ENCODE measurements around the gene ABCB11. TPM values are rescaled to one million over a fixed set of nuclear protein-coding genes. Genes with fewer than 3 reads are reported as not detected.

Gene ABCB11
- total and polyA plus RNA-seq, 9 of the 15 experiments (the other 6 are each of a cell fraction or from before 2014, with no cell fraction given) = 0.04 to 0.51 (median 0.10) TPM; not detected in 1

DNA sequence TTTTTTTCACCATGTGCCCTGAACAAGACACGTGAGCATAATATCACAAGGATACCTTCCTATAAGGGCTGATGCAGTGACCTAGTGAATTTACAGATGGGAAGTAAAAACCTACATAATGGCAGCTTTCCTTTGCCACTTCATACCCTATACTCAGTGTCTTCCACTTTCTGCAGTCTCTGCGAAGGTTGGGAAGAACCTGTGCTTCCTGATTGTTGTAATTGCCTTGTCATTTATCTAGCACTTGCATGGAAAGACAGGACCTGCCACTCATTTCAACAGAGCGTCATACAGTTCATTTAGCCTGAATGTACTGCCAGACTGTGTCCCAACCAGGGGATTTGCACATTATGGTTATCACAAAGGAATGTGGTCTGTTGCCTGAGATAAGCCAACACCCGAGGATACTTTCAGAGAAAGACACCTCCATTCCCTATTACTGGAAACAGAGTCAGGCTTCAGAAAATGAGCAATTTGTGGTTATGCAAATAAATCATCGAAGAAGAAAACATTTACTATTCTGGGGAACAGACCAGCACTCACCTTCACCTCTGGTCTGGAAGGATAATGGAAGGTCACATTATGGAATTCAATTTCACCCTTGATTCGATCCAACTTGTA, 55.0 kb downstream of the ABCB11 start (continued):
- TF ChIP-seq HSF4 (CRISPR knock-in tag; IDR thresholded peaks at IDR 0.05; ENCODE audit: borderline replicate concordance) (no peak), NRF1 (conservative IDR thresholded peaks at IDR 0.05 in 1 of 2, IDR thresholded peaks at IDR 0.05 in 1 of 2) (peak; percentile 24 to 36; a peak in 3 of 4 replicates), ASH1L (IDR thresholded peaks at IDR 0.05; ENCODE audit: borderline replicate concordance, low read depth, partially characterized antibody) (no peak), GATAD2A (IDR thresholded peaks at IDR 0.05) (peak; percentile 89), ZNF224 (CRISPR knock-in tag; IDR thresholded peaks at IDR 0.05) (peak; percentile 69; the same call in 1 of the 2 replicates), NR4A1 (CRISPR knock-in tag; IDR thresholded peaks at IDR 0.05) (no peak), NR4A1 (tag; IDR thresholded peaks at IDR 0.05) (peak; percentile 80), MTA1 (IDR thresholded peaks at IDR 0.05; ENCODE audit: borderline replicate concordance) (peak; percentile 95), RAD51 (IDR thresholded peaks at IDR 0.05; ENCODE audit: borderline replicate concordance, low read depth) (peak; percentile 62; the same call in 1 of the 2 replicates), NR2F6 (CRISPR knock-in tag; IDR thresholded peaks at IDR 0.05) (no peak), ZNF589 (CRISPR knock-in tag; IDR thresholded peaks at IDR 0.05; ENCODE audit: low read depth) (peak; percentile 77), STAG1 (CRISPR knock-in tag; IDR thresholded peaks at IDR 0.05; ENCODE audit: borderline replicate concordance) (no peak), RBFOX2 (IDR thresholded peaks at IDR 0.05; ENCODE audit: low read depth, low read length) (no peak), ZNF311 (CRISPR knock-in tag; IDR thresholded peaks at IDR 0.05) (peak; percentile 78; the same call in 1 of the 2 replicates), CBX5 (IDR thresholded peaks at IDR 0.05; ENCODE audit: borderline replicate concordance, low read depth) (peak; percentile 79; the same call in 1 of the 2 replicates), FOXP1 (CRISPR knock-in tag; IDR thresholded peaks at IDR 0.05) (peak; percentile 93; the same call in 1 of the 2 replicates), ZKSCAN3 (CRISPR knock-in tag; IDR thresholded peaks at IDR 0.05) (no peak), ZBED1 (IDR thresholded peaks at IDR 0.05) (peak; percentile 82; the same call in 1 of the 2 replicates), RBM17 (IDR thresholded peaks at IDR 0.05; ENCODE audit: borderline replicate concordance, low read depth, low read length) (no peak), MAZ (CRISPR knock-in tag; conservative IDR thresholded peaks at IDR 0.05 in 1 of 2, IDR thresholded peaks at IDR 0.05 in 1 of 2) (peak; percentile 65 to 70), HDAC3 (IDR thresholded peaks at IDR 0.05; ENCODE audit: borderline replicate concordance, partially characterized antibody) (peak; percentile 97)
- TF ChIP-seq, protein P1, sequence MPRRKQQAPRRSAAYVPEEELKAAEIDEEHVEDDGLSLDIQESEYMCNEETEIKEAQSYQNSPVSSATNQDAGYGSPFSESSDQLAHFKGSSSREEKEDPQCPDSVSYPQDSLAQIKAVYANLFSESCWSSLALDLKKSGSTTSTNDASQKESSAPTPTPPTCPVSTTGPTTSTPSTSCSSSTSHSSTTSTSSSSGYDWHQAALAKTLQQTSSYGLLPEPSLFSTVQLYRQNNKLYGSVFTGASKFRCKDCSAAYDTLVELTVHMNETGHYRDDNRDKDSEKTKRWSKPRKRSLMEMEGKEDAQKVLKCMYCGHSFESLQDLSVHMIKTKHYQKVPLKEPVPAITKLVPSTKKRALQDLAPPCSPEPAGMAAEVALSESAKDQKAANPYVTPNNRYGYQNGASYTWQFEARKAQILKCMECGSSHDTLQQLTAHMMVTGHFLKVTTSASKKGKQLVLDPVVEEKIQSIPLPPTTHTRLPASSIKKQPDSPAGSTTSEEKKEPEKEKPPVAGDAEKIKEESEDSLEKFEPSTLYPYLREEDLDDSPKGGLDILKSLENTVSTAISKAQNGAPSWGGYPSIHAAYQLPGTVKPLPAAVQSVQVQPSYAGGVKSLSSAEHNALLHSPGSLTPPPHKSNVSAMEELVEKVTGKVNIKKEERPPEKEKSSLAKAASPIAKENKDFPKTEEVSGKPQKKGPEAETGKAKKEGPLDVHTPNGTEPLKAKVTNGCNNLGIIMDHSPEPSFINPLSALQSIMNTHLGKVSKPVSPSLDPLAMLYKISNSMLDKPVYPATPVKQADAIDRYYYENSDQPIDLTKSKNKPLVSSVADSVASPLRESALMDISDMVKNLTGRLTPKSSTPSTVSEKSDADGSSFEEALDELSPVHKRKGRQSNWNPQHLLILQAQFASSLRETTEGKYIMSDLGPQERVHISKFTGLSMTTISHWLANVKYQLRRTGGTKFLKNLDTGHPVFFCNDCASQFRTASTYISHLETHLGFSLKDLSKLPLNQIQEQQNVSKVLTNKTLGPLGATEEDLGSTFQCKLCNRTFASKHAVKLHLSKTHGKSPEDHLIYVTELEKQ (CRISPR knock-in tag; IDR thresholded peaks at IDR 0.05) = 0 out of 2 replicates have a peak, but pooled peaks have one; percentile 9
- TF ChIP-seq, protein P2, sequence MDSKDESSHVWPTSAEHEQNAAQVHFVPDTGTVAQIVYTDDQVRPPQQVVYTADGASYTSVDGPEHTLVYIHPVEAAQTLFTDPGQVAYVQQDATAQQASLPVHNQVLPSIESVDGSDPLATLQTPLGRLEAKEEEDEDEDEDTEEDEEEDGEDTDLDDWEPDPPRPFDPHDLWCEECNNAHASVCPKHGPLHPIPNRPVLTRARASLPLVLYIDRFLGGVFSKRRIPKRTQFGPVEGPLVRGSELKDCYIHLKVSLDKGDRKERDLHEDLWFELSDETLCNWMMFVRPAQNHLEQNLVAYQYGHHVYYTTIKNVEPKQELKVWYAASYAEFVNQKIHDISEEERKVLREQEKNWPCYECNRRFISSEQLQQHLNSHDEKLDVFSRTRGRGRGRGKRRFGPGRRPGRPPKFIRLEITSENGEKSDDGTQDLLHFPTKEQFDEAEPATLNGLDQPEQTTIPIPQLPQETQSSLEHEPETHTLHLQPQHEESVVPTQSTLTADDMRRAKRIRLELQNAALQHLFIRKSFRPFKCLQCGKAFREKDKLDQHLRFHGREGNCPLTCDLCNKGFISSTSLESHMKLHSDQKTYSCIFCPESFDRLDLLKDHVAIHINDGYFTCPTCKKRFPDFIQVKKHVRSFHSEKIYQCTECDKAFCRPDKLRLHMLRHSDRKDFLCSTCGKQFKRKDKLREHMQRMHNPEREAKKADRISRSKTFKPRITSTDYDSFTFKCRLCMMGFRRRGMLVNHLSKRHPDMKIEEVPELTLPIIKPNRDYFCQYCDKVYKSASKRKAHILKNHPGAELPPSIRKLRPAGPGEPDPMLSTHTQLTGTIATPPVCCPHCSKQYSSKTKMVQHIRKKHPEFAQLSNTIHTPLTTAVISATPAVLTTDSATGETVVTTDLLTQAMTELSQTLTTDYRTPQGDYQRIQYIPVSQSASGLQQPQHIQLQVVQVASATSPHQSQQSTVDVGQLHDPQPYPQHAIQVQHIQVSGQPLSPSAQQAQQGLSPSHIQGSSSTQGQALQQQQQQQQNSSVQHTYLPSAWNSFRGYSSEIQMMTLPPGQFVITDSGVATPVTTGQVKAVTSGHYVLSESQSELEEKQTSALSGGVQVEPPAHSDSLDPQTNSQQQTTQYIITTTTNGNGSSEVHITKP (IDR thresholded peaks at IDR 0.05; ENCODE audit: partially characterized antibody) = peak; percentile 42
